Fibroblast of the aortic adventitia (primary cell): Measurements from ENCODE around the gene NOS1. TPM values are rescaled to one million over a fixed set of nuclear protein-coding genes. Genes with fewer than 3 reads are reported as not detected.
"Not testable (repeated sequence)": the region's sequence is repeated elsewhere in the genome, so short reads cannot be mapped to it uniquely, and the experiment has no call there.

Experiments
- DNase-seq: peaks from one replicate; pipeline ENCODE4 v3.0.0-alpha.2; 2010; ENCODE audit warnings: low read depth
- H3K4me3 ChIP-seq: 2 replicates; pipeline ENCODE4 v1.5.1; 2011; ENCODE audit warnings: low read depth, mild to moderate bottlenecking, control low read depth, low read length, moderate library complexity
- total RNA-seq: library from RNA; depleted of rRNA; stranded (reverse); fragments of >200 nt; gene quantifications from 2 replicates; pipeline ENCODE4 v1.2.3, GENCODE V29; 2012; ENCODE audit warnings: low replicate concordance
- TF ChIP-seq, protein P1 (sequence below): IDR thresholded peaks from 2 replicates; pipeline ENCODE4 v1.5.1; 2011; ENCODE audit warnings: mild to moderate bottlenecking, low read length, control low read depth, inconsistent platforms; ENCODE audit not compliant: insufficient read depth

NOS1 gene
- total RNA-seq, 1 donor: not detected

DNA sequence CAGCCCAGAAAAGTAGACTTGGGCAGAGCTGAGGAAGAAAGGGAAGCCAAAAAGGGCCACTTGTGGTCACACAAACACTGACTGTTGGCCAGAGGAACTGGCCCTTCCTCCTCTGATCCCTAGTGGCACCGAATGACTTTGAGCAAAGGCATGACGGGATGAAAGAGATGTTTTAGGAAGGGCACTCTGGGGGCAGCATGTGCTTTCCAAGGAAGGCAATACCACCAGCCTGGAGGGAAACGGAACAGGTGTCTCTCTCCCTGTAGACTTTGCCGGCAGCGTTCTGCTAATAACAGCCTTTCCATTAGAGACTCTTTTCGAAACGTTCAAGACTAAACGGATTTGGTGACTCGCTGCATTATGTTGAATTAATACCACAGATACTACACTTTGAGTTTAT lies 158.9 kb downstream of the NOS1 start:
- no peak overlapping the region for H3K4me3 ChIP-seq
- TF ChIP-seq, protein P1, sequence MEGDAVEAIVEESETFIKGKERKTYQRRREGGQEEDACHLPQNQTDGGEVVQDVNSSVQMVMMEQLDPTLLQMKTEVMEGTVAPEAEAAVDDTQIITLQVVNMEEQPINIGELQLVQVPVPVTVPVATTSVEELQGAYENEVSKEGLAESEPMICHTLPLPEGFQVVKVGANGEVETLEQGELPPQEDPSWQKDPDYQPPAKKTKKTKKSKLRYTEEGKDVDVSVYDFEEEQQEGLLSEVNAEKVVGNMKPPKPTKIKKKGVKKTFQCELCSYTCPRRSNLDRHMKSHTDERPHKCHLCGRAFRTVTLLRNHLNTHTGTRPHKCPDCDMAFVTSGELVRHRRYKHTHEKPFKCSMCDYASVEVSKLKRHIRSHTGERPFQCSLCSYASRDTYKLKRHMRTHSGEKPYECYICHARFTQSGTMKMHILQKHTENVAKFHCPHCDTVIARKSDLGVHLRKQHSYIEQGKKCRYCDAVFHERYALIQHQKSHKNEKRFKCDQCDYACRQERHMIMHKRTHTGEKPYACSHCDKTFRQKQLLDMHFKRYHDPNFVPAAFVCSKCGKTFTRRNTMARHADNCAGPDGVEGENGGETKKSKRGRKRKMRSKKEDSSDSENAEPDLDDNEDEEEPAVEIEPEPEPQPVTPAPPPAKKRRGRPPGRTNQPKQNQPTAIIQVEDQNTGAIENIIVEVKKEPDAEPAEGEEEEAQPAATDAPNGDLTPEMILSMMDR: no peak
- DNase-seq: no peak

DNA sequence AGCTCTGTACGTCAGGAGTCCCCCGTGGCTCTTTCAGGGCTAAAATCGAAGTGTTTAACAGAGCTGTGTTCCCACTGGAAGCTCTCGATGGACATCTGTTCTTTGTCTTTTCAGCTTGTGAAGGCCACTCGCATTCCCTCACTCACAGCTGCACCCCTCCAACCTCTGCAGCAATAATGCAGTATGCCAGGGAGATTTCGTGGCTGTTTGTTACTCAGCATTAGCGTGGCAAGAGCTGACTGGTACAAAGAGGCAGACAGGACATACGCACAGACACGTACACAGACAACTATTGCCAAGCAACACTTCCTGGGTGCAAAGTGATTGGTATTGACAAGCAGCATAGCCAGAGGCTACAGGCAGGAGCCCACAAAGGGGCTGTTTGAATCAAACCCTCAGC lies 159.4 kb downstream of the NOS1 start:
- DNase-seq: no peak
- no peak overlapping the region for H3K4me3 ChIP-seq
- TF ChIP-seq, protein P1: no peak

DNA sequence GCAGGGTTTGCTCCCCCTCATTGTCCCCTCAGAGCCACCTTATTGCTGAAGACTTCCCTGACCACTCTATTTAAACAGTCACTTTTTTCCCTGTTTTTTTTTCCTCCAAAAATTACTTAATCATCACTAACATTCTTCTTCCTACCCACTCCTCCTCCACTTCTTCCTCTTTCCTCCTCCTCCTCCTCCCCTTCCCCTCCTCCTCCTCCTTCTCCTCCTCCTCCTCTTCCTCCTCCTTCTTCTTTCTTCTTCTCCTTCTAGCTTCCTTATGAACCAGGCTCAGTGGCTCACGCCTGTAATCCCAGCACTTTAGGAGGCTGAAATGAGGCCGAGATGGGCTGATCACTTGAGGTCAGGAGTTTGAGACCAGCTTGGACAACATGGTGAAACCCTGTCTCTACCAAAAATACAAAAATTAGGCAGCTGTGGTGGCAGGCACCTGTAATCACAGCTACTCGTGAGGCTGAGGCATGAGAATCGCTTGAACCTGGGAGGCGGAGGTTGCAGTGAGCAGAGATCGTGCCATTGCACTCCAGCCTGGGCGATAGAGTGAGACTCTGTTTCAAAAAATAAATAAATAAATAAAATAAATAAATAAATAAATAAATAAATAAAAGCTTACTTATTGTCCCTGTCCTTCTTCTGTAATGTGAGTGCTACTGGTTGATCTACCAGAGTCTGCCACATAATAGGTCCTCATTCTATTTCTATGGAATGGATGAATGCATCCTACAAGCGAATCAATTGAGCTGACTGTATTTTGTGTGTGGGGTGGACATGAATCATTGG lies 161.3 kb downstream of the NOS1 start:
- not testable (repeated sequence) for H3K4me3 ChIP-seq, DNase-seq

DNA sequence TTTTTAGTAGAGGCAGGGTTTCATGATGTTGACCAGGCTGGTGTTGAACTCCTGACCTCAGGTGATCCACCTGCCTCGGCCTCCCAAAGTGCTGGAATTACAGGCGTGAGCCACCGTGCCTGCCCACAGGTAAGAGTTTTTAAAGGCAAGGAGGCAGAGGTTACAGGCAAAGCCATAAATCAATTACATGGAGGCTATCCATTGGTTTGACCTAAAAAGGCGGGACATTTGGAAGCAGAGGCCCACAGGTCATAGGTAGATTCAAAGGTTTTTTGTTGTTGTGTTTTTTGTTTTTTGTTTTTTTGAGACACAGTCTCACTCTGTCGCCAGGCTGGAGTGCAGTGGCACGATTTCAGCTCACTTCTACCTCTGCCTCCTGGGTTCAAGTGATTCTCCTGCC lies 165.1 kb downstream of the NOS1 start:
- not testable (repeated sequence) for DNase-seq

DNA sequence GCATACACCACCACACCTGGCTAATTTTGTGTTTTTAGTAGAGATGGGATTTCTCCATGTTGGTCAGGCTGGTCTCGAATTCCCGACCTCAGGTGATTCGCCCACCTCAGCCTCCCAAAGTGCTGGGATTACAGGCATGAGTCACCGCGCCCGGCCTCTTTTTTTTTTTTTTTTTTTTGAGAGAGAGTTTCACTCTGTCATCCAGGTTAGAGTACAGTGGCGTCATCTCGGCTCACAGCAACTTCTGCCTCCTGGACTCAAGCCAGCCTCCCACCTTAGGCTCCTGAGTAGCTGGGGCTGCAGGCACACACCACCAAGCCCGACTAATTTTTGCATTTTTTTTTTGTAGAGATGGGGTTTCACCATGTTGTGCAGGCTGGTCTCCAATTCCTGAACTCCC lies 166.4 kb downstream of the NOS1 start:
- DNase-seq, H3K4me3 ChIP-seq: not testable (repeated sequence)

More for the DNA sequence above, 165.1 kb downstream of the NOS1 start:
- H3K4me3 ChIP-seq: not testable (repeated sequence)

DNA sequence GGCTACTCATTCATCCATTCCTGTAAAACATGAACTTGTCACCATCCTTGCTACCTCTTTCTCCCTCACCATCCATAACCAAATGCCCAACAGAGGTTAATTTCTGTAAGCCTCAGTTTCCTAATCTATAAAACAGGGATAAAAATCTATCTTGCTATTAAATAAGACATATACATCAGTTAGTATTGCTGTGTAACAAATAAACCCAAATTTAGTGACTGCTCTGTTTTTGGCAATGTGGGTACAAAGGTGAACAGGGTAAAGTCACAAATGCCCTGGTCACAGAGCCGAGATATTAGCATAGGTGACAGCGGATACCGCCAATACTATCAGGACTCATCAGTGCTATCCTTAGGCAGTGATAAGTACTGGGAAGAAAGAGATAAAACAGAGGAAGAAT lies 167.5 kb downstream of the NOS1 start:
- no peak overlapping the region for H3K4me3 ChIP-seq
- no peak for DNase-seq
- TF ChIP-seq, protein P1: no peak

DNA sequence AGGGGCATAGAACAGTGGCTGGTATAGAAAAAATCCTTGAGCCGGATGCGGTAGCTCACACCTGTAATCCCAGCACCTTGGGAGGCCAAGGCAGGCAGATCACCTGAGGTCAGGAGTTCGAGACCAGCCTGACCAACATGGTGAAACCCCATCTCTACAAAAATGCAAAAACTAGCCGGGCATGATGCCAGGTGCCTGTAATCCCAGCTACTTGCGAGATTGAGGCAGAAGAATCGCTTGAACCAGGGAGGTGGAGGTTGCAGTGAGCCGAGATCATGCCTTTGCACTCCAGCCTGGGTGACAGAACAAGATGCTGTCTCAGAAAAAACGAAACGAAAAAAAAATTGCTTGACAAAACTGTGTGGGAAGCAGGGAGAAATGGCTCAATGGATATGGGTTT lies 168.8 kb downstream of the NOS1 start:
- H3K4me3 ChIP-seq, DNase-seq: not testable (repeated sequence)

DNA sequence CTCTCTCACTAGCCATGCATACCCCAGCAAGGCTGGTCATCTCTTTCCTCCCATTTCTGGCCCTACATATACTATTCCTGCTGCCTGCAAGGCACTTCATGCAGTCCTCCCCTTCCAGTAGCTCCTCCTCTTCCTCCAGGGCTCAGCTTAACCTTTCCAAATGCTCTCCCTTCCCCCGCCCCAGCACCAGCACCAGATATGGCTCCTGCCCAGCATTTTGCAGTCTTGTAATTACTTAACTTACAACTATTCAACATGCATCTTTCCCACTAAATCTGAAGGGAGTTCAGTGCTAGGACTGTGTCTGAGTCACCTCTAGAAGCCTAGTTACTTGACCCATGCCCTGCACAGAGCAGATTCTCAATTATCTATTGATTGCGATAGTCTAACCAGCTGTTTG lies 169.4 kb downstream of the NOS1 start:
- no peak overlapping the region for H3K4me3 ChIP-seq
- TF ChIP-seq, protein P1: no peak
- no peak for DNase-seq

DNA sequence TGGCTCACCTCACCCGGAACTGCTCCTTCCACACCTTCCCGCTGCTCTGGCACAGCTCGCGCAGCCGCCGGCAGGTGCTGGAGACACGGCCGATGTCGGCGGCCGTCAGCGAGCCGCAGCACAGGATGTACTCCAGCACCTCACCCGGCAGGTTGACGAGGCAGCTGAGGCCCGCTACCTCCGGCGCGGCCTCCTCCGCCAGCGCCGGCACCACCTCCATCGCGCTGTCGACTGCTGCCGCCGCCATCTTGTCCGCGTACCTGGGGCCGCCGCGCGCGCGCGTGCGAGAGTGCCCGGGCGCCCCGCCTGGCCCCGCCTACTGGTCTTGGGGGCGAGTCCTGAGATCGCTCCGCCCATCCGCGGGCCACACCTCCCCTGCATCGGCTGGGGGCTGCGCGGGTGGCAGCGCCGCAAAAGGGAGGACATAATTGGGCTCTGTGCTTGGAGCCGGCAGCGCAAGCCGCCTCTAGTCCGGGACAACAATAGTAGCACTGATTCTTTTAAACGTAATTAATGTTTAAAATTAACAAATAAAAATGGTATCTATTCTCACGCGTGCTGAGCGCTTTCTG lies 171.1 kb downstream of the NOS1 start, which contains the start of gene FBXO21:
Gene FBXO21 (minus strand): TSS at position 261 of the 572 bp plus-strand sequence. CDS start 14 bp downstream, at position 247.
- H3K4me3 ChIP-seq: peak within 1 kb of the TSS; percentile 90
- DNase-seq: peak; percentile 68
- TF ChIP-seq, protein P1: no peak
